CD4-positive, alpha-beta T cell treated with Interferon alpha-2 for 1 hour (primary cell): Measurements from ENCODE around the gene SELENOH.
"Not testable (repeated sequence)": the region's sequence is repeated elsewhere in the genome, so short reads cannot be mapped to it uniquely, and the experiment has no call there.

Source experiments
- DNase-seq, 2 donors: peaks; one replicate each; pipeline ENCODE4 v3.0.0-alpha.2; 2020 to 2022

SELENOH gene, protein sequence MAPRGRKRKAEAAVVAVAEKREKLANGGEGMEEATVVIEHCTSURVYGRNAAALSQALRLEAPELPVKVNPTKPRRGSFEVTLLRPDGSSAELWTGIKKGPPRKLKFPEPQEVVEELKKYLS

DNA sequence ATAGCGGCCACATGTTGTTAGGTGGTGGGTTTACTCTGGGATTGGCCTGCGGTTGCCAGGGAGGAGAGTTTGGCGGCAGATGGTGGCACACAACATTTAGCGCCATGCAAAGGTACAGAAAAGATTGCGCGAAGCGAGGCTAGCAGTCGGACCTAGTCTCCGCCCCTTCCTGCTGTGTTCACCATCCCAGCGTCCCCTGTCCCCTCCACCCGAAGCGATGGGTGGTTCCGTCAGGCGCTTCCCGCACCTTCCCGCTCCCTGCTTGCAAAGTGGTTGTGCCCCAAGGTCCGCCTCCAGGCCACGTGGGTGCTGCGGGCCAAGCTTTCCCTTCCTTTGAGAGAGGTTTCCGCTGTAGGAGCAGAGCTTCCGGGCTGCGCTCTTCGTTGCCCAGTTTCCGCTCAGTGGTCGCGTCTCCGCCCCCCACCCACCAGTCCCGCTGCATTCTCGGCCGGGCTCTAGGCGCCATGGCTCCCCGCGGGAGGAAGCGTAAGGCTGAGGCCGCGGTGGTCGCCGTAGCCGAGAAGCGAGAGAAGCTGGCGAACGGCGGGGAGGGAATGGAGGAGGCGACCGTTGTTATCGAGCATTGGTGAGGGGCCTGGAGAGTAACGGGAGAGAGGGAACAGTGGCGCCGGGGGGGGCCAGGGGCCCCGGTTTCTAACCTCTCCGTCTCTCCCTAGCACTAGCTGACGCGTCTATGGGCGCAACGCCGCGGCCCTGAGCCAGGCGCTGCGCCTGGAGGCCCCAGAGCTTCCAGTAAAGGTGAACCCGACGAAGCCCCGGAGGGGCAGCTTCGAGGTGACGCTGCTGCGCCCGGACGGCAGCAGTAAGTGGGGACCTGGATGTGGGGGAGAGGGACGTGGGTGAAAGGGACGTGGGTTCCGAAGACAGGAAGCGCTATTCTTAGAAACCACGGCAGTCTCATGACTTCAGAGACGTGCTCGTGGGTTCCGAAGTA is at the start of gene SELENOH:
TSS of gene SELENOH (plus strand) at position 360 of the 955 bp plus-strand sequence. CDS start at position 465, 105 bp downstream.
- DNase-seq: peak; percentile 92 to 94

DNA sequence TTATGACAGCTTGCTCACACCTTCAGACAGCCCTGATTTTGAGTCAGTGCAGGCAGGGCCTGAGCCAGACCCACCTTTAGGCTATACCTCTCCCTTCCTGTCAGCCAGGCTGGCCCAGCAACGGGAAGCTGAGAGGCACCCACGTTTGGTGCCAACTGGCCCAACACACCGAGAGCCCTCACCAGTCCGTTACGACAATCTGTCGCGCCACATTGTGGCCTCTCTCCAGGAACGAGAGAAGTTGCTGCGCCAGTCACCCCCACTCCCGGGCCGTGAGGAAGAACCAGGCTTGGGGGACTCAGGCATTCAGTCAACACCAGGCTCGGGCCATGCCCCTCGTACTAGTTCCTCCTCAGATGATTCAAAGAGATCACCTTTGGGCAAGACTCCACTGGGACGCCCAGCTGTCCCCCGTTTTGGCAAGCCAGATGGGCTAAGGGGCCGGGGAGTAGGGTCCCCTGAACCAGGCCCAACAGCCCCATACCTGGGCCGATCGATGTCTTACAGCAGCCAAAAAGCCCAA is 42.4 kb upstream of the SELENOH start:
- DNase-seq: no peak

DNA sequence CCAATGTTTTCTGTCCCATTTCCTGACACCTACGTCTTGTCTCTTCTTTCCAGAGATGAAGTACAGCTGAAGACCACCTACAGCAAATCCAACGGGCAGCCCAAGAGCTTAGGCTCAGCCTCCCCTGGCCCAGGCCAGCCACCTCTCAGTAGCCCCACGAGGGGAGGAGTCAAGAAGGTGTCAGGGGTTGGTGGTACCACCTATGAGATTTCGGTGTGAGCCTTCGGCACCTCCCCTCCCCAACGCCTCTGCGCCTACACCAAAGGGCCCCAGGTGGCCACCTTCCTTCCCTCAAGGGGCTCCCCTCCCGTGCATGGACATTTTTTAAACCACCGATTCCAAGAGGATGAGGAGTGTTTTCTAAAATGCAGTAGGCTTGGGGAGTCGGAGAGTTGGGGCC is 41.5 kb upstream of the SELENOH start:
- no peak for DNase-seq

DNA sequence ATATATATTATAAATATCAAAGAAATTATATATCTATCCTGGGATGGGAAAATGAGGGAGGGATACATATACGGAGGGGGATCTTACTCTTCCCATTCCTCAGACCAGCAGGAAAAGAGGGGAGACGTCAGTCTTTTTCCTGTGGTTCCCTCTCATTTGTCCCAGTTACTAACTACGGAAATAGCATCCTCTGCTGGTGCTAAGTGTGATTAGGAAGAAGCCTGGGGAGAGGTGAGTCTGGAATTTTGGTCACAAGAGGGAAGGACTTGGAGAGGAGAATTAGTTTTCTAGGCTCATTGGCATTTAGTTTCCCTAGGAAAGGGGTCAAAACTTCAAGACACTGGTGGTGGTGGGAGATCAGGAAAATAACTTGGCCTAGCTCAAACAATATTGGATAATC is 40.9 kb upstream of the SELENOH start:
- no peak for DNase-seq

DNA sequence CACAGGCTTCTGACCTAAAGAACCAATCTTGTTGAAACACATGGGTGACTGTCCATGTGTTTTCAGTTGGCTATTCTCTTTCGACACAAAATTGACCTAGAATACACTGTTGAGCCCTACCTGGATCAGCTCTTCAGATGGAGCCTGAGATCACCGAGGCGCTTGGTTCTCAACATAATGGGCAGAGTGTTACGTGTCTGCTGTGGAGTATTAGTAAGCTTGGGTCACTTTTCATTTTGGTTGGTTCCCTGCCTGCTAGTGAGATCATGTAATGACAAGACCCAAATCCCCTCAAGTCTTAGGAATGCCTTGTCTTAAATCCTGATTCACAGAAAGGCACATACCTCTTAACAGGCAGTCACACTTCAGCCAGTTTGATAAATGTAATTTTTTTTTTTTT is 38.0 kb upstream of the SELENOH start:
- DNase-seq: no peak

DNA sequence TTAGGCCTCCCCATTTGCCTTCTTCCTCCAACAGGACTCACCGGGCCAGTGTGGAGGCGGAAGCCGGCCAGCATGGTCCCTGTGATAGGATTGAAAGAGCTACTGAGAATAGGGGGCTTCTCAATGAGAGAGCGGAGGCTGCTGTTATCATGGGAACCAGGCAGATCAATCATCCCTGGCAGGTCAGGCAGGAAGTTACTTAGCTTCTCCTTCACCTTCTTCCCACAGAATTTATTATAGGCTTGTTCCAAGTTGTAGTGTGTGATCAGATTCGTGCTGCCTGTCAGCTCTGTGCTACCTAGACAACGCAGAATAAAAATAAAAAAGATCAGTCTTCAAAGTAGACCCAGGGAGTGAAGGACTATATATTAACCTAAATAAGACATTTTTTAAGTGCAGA is 36.4 kb upstream of the SELENOH start:
- no peak for DNase-seq

DNA sequence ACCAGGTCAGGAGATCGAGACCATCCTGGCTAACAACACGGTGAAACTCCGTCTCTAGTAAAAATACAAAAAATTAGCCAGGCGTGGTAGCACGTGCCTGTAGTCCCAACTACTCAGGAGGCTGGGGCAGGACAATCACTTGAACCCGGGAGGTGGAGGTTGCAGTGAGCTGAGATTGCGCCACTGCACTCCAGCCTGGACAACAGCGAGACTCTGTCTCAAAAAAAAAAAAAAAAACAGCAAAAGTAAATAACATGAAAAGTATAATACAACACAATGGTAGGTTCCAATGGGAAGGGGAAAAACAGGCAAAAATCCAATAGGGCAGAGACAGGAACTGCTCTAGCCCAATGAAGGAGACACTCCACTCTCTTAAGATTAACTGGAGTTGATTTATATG is 35.9 kb upstream of the SELENOH start:
- DNase-seq: not testable (repeated sequence)

DNA sequence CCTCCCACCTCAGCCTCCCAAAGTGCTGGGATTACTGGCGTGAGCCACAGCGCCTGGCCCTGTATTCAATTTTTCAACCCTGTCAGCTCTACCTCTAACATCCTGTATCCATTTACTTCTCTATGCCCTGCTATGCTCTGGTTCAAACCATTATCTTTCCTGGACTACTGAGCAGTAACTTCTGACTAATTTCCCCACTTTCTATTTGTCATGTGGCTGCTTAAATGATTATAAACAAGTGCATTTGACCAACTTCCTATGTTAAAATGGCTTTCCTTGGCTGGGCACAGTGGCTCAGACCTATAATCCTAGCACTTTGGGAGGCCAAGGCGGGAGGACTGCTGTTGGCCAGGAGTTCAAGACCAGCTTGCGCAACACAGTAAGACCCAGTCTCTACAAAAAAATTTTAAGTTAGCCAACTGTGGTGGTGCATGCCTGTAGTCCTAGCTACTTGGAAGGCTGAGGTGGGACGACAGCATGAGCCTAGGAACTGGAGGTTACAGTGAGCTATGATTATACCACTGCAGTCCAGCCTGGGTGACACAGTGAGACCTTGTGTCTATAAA is 31.4 kb upstream of the SELENOH start:
- no peak for DNase-seq

DNA sequence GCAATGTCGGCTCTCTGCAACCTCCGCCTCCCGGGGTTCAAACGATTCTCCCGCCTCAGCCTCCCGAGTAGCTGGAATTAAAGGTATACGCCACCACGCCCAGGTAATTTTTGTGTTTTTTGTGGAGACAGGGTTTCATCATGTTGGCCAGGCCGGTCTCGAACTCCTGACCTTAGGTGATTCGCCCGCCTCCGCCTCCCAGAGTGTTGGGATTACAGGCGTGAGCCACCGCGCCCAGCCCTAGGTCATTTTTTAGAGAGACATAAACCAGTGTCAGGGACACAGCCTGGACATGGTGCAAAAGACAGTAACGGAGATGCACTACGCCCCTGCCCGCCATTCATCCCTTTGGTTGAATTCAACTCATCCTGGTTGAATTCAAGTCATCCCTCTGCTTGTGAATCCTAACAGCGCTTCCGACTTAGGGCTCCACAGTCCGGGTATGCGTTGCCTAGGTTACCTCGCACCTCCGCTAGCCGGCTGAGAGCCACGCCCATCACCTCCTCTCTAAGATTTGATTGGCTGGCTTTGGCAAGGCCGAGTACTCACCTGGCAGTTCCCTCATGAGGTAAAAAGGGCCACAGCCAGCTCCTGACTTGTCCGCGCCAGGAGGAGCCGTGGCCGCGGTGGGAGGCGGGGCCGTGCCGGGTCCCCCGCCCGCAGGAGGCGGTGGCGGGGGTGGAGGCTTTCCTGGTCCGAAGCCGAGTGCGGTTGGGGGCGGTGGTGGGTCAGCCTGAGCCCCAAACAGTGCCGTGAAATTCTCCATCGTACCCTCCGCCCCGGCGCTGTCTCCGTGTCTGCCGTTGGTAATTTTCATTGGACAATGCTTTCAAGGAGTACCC is 29.7 kb upstream of the SELENOH start, which contains the start of gene MED19:
TSS of gene MED19 (minus strand) at position 802 of the 842 bp plus-strand sequence. CDS start at position 766, 36 bp downstream.
- peak; percentile 84 to 90 for DNase-seq

DNA sequence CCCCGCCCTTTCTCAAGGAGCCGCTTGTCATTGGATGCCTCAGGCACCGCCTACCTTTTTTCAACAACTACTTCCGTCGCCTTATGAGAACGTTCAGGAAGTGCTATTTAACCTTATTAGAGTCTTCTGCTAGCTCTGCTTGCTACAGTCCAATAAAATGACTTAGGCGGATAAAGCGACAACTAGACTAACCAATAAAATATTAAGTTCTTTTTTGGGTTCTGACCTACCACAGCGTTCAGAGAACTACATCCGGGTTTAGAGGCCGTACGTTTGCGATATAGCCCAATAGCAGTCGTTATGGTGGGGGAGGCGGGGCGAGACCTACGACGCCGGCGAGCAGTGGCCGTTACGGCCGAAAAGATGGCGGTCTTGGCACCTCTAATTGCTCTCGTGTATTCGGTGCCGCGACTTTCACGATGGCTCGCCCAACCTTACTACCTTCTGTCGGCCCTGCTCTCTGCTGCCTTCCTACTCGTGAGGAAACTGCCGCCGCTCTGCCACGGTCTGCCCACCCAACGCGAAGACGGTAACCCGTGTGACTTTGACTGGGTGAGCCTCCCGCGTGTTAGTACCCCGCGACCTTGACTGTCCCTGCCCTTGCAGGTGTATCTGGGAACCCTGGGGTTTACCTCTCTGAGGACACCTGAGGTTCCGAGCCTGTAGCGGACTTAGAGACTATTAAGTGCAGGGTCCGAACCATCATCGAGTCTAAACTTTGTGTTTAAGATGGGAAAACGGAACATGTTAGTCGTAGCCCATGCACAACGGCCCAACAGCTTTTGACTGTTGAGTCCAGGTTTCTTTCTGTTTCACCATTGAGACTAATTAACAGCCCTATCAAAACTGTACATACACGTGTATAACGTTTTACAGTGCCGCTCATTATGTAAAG is 28.8 kb upstream of the SELENOH start, which contains the start of gene TMX2:
TSS of gene TMX2 (plus strand) at position 338 of the 895 bp plus-strand sequence. CDS start at position 364, 26 bp downstream.
- peak; percentile 94 to 97 for DNase-seq

DNA sequence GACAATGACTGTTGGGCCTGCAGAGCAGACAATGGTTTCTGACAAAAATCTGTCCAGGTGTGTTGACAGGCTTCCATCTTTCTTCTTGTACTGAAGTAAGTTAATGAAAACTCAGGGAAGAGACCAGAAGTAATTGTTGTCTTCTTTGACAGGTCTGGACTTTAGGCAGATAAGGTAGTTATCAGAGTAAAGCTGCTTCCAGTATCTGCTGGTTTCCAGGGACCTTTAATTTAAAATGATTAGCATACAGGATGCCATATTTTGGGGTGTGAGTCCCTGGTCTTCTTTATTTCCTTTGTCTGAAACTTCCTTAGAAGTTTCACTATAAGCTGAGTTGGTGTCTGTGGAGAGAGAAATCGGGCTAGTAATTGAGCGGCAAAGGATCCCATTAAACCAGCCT is 27.5 kb upstream of the SELENOH start:
- DNase-seq: no peak

DNA sequence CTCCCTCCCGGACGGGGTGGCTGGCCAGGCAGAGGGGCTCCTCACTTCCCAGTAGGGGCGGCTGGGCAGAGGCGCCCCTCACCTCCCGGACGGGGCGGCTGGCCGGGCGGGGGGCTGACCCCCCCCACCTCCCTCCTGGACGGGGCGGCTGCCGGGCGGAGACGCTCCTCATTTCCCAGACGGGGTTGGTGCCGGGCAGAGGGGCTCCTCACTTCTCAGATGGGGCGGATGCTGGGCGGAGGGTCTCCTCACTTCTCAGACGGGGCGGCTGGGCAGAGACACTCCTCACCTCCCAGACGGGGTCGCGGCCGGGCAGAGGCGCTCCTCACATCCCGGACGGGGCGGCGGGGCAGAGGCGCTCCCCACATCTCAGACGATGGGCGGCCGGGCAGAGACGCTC is 24.6 kb upstream of the SELENOH start:
- not testable (repeated sequence) for DNase-seq

DNA sequence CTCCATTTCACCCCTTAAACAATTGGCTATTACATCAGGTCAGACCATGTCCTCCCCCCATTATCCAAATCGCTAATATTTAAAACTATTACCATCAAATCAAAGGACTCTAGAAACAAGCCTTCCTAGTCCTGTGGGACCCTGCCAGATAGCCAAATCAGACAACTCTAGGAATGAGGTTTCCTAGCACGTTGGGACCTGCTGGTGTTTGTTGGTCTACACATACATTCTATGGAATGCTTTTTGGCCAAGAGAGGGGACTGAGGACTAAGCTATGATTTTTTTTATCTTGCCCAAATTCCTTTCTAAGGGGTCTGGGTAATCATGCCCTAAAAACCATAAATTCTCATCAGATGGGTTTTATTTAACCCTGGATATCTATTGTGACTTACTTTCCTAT is 14.1 kb upstream of the SELENOH start:
- DNase-seq: no peak

DNA sequence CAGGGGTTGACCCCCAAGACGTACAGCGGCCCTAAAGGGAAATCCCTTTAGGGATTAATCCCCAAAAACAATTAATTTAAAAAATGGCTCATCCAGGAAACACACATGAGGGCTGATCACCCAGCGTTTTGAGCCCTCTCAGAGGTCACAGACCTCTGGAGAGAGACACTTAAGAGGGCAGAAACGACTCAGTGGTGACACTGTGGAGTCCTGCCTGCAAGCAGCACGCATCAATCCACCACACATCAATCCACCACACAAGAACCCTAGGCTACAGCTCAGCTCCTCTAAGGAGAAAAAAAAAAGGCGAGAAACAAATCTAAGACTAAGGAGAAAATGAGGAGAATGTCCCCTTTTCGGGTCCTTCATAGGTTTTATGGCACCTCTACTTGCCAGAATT is 12.5 kb upstream of the SELENOH start:
- DNase-seq: no peak

DNA sequence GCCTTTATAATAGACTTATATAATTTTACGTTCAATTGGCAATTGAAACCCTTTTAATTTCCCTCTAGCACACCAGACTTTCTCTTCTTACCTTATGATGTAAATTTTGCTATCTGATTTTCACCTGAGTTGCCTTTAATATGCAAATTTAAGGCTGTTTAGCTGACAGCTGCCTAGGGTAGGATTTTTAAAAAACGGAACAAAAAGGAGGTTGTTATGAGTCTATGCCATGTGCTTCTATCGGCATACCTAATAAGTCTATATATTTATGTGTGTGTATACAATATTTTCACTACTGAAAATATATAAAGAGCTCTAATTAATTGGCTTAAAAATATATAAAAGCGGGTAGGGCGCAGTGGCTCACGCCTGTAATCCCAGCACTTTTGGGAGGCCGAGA is 11.8 kb upstream of the SELENOH start:
- DNase-seq: no peak

DNA sequence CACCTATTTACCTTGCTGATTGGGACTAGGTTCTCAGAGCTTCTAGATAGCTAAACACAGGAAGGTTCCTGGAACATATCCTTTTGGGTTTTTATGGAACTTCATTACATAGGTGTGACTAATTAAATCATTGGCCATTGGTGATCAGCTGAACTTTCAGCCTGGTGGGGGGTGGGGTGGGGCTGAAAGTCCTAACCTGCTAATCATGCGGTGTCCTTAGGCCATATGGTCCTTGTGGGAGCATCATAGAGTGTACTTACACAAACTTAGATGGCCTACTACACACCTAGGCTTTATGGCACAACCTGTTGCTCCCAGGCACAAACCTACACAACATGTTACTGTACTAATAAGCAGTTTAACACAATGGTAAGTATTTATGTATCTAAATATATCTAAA is 8.6 kb upstream of the SELENOH start:
- DNase-seq: no peak

DNA sequence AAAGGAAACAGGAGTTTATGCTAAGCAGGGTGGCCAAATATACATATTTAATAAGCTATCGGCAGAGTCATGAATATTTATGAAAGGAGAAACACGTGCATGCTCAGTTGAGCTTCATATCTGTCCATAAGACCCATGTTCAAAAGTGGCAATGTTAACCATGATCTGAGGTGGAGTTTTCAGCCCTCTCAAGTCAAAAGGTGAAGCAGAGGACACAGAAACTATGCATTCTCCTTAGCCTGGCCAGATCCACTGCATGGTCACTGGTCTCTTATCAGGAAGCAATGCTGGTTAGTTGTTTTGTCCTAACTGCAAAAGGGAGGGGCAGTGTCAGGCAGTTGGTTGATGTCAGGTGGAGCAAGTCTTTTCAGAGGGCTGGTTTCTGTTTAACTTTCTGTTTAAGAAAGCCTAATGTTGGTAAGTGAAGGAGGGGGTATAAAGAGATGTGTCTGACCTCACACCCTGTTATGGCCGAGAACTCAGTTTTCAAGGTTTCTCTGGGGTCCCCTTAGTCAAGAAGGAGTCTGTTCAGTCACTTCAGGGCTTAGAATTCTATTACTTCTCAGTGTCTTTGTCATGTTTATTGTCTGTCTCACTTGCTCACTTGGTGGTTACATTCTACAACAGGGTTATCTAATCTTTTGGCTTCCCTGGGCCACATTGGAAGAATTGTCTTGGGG is 5.5 kb upstream of the SELENOH start:
- DNase-seq: no peak

DNA sequence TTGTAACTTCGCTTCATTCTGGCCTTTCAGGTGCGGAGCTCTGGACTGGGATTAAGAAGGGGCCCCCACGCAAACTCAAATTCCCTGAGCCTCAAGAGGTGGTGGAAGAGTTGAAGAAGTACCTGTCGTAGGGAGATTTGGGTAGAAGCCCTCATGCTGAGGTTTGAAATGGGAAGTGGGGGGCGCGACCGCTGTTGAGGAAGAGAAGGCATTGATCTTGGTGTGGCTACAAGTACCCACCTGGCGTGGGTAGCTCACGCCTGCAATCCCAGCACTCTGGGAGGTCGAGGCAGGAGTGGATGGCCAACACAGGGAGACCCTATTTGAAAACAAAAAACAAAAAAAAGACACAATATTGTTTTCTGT is 779 bp downstream of the SELENOH start:
- DNase-seq: no peak

DNA sequence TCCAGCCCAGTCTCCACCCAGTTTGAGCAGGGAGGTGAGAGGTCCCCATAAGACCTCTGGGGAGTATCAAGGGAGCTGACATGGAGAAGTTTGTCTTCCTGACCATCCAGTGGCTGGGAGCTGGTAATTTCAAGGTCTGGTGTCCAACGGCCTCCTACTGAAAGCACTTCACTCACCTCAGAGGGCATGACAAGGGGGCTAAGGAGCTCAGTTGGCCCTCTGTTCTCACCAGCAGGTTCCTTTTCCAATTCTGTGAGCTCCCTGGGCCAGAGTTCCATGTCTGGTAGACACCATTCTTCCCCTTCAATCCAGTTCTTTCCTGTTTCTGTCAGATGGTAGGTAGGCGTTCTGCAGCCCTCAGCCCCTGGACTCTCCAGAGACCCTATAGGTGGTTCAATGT is 3.1 kb downstream of the SELENOH start:
- DNase-seq: no peak

DNA sequence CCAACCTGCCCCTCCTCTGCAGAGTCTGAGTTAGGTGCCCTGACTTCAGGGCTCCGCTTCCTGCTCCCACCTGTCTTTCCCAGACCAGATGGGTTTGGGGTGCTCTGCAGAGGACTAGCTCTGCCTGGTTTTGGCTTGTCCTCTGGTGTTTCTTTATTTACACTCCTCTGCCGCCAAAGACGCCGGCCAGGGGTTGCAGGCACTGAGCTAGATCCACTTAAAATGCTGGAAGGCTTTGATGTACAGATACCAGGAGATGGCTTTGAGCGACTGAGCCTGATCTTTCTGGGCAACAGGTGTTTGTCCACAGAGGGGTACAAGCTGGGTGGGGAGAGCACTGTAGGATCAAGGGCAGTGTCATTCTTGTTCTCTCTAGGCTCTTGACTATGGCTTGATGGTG is 3.9 kb downstream of the SELENOH start:
- DNase-seq: no peak

DNA sequence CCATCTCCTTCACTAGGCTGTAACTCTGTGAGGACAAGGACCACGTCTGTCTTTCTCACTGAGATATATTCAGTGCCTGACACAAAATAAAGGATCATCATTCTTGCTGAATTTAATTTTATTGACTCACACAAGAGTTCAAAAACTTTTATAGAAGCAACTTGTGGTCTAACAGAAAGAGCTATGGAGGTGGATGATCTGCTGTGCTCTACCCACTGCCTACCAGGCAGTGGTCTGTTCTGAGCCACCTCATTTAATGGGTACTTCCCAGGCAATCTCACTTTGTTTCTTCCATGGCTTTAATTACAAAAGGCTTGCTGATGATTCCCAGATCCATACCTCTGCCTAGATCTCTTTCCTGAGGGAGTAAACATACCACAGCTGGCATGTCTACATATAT is 5.6 kb downstream of the SELENOH start:
- no peak for DNase-seq
